ENCODE data around the gene L2HGDH. TPM values are rescaled to one million over a fixed set of nuclear protein-coding genes. Genes with fewer than 3 reads are reported as not detected.

The L2HGDH gene
- total and polyA plus RNA-seq, 9 of the 15 experiments (the other 6 are each of a cell fraction or from before 2014, with no cell fraction given): 1.7 to 16.1 (median 10.5) TPM

DNA sequence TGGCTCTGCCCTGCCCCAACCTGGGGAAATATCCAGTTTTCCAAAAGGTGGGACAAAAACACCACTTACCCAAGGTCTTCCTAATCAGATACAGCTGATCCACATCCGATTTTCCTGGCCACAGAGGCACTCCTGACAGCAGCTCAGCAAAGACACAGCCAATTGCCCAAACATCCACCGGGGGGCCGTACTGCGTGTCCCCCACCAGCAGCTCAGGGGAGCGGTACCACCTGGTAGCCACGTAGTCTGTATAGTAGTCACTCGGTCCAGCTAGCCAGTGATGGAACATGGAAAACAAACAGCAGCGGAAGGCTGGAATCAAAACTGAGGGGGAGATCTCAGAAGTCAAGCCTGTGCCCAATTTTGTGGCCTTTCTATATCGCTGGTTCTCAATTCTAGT is 28.9 kb upstream of the L2HGDH start:
- Histone ChIP-seq H3K4me1 (replicated peaks in 1 of 2; ENCODE audit: control insufficient read depth in 2 of 2, insufficient read depth in 2 of 2, low read length in 2 of 2) (peaks cover 0 to 20% of the 10 kb centered on the region in 2 experiments; a peak in 3 of 5 replicates), H2AFZ (ENCODE audit: low read depth, low read length) (no peak overlapping the region), H3K4me2 (ENCODE audit: insufficient read depth, low read length) (no peak overlapping the region), H3K9me1 (ENCODE audit: control insufficient read depth, insufficient read depth, low read length) (no peaks in the 10 kb centered on the region), H3K4me3 (no peak overlapping the region), H3K9ac (ENCODE audit: insufficient read depth in 1 of 2, low read depth in 2 of 2, low read length in 2 of 2) (no peak overlapping the region), H3K79me2 (ENCODE audit: control insufficient read depth, insufficient read depth, low read length) (no peaks in the 10 kb centered on the region), H3K36me3 (ENCODE audit: control insufficient read depth, insufficient read depth, low read length) (no peaks in the 10 kb centered on the region; the same call in 2 of the 3 replicates), H3K9me3 (replicated peaks; ENCODE audit: control insufficient read depth, insufficient read depth, low read depth, low read length) (no peaks in the 10 kb centered on the region), H3K27me3 (ENCODE audit: control insufficient read depth in 2 of 2, insufficient read depth in 2 of 2, low read length in 2 of 2) (no peaks in the 10 kb centered on the region), H4K20me1 (replicated peaks; ENCODE audit: control insufficient read depth, insufficient read depth, low read length) (no peaks in the 10 kb centered on the region), H3K27ac (ENCODE audit: extremely low read depth, low read depth, low read length) (no peak overlapping the region)
- CTCF ChIA-PET (ENCODE audit: low intra/inter-chr PET ratio): no interaction called here
- TF ChIP-seq TCF3 (CRISPR knock-in tag; IDR thresholded peaks at IDR 0.05) (no peak), HDAC2 (IDR thresholded peaks at IDR 0.05) (no peak), MCM2 (IDR thresholded peaks at IDR 0.05; ENCODE audit: low read depth) (no peak), MTA1 (IDR thresholded peaks at IDR 0.05; ENCODE audit: borderline replicate concordance) (no peak), ZNF347 (CRISPR knock-in tag; IDR thresholded peaks at IDR 0.05; ENCODE audit: low read depth) (no peak)
- TF ChIP-seq, protein P1, sequence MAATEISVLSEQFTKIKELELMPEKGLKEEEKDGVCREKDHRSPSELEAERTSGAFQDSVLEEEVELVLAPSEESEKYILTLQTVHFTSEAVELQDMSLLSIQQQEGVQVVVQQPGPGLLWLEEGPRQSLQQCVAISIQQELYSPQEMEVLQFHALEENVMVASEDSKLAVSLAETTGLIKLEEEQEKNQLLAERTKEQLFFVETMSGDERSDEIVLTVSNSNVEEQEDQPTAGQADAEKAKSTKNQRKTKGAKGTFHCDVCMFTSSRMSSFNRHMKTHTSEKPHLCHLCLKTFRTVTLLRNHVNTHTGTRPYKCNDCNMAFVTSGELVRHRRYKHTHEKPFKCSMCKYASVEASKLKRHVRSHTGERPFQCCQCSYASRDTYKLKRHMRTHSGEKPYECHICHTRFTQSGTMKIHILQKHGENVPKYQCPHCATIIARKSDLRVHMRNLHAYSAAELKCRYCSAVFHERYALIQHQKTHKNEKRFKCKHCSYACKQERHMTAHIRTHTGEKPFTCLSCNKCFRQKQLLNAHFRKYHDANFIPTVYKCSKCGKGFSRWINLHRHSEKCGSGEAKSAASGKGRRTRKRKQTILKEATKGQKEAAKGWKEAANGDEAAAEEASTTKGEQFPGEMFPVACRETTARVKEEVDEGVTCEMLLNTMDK (IDR thresholded peaks at IDR 0.05; ENCODE audit: borderline replicate concordance, insufficient read depth, low read depth, low read length, poor library complexity, severe bottlenecking): peak; percentile 15
- TF ChIP-seq, protein P2, sequence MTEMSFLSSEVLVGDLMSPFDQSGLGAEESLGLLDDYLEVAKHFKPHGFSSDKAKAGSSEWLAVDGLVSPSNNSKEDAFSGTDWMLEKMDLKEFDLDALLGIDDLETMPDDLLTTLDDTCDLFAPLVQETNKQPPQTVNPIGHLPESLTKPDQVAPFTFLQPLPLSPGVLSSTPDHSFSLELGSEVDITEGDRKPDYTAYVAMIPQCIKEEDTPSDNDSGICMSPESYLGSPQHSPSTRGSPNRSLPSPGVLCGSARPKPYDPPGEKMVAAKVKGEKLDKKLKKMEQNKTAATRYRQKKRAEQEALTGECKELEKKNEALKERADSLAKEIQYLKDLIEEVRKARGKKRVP (CRISPR knock-in tag; IDR thresholded peaks at IDR 0.05): no peak
- TF ChIP-seq, protein P3, sequence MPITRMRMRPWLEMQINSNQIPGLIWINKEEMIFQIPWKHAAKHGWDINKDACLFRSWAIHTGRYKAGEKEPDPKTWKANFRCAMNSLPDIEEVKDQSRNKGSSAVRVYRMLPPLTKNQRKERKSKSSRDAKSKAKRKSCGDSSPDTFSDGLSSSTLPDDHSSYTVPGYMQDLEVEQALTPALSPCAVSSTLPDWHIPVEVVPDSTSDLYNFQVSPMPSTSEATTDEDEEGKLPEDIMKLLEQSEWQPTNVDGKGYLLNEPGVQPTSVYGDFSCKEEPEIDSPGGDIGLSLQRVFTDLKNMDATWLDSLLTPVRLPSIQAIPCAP (CRISPR knock-in tag; IDR thresholded peaks at IDR 0.05; ENCODE audit: borderline replicate concordance): no peak
- TF ChIP-seq, protein P4, sequence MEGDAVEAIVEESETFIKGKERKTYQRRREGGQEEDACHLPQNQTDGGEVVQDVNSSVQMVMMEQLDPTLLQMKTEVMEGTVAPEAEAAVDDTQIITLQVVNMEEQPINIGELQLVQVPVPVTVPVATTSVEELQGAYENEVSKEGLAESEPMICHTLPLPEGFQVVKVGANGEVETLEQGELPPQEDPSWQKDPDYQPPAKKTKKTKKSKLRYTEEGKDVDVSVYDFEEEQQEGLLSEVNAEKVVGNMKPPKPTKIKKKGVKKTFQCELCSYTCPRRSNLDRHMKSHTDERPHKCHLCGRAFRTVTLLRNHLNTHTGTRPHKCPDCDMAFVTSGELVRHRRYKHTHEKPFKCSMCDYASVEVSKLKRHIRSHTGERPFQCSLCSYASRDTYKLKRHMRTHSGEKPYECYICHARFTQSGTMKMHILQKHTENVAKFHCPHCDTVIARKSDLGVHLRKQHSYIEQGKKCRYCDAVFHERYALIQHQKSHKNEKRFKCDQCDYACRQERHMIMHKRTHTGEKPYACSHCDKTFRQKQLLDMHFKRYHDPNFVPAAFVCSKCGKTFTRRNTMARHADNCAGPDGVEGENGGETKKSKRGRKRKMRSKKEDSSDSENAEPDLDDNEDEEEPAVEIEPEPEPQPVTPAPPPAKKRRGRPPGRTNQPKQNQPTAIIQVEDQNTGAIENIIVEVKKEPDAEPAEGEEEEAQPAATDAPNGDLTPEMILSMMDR (IDR thresholded peaks at IDR 0.05 in 2 of 3, conservative IDR thresholded peaks at IDR 0.05 in 1 of 3; ENCODE audit: insufficient read depth in 2 of 3, low read depth in 1 of 3, low read length in 3 of 3): peak in 2 of 3 experiments; percentile 13 to 41; a peak in 3 of 6 replicates
- POLR2A ChIA-PET: no interaction called here
- no TSS peak for BruUV-seq (replicated peaks)
- DNase-seq (ENCODE audit: extremely low read depth in 1 of 4, low spot score in 3 of 4) (peak in 2 of 4 experiments; percentile 18 to 20), ATAC-seq (0 out of 3 replicates have a peak, but pooled peaks have one; percentile 26), FAIRE-seq (no peak)
- intact Hi-C loops (cut with micrococcal nuclease): no loop called here
- WGBS (ENCODE audit: insufficient coverage, low coverage, missing lambda C conversion rate): 88% methylated on average over 9 of the region's 9 CpGs
- in situ Hi-C loops (cut with MboI): loop anchor here (25.0 kb wide), 1 partner anchor 446 kb away; no protein-coding TSS in a partner anchor
